Cardiac muscle cell (in vitro differentiated cells and primary cell): ENCODE results near the gene BMAL1. TPM values are rescaled to one million over a fixed set of nuclear protein-coding genes. Genes with fewer than 3 reads are reported as not detected.

Source experiments
- DNase-seq, 2 donors: peaks; one replicate each; pipeline versions ENCODE4 v3.0.0 to v3.0.0-alpha.2; 2010 to 2017; ENCODE audit warnings: low read depth in 1 of 2, low spot score in 1 of 2
- H3K27ac ChIP-seq: fragments of 200-600 bp; sonication (generic); 2 replicates; pipeline ENCODE4 v1.5.1; 2016
- H3K27me3 ChIP-seq: fragments of 200-600 bp; sonication (generic); 2 replicates; pipeline ENCODE4 v1.6.0; 2016; ENCODE audit warnings: control low read depth
- H3K36me3 ChIP-seq: fragments of 200-600 bp; sonication (generic); 2 replicates; pipeline ENCODE4 v1.5.1; 2016; ENCODE audit warnings: control low read depth
- H3K4me1 ChIP-seq: fragments of 200-600 bp; sonication (generic); 2 replicates; pipeline ENCODE4 v1.8.1; 2017; ENCODE audit warnings: low read depth, mild to moderate bottlenecking, mixed run types
- H3K4me3 ChIP-seq: fragments of 200-600 bp; sonication (generic); 2 replicates; pipeline ENCODE4 v1.5.1; 2016; ENCODE audit warnings: mild to moderate bottlenecking
- H3K9me3 ChIP-seq: fragments of 200-600 bp; sonication (generic); 2 replicates; pipeline ENCODE4 v1.5.1; 2017; ENCODE audit warnings: low read depth, mild to moderate bottlenecking, control low read depth
- CTCF ChIP-seq: IDR thresholded peaks from 2 replicates; pipeline ENCODE4 v1.5.1; 2012; ENCODE audit warnings: low read depth, mild to moderate bottlenecking, low read length
- polyA plus RNA-seq: library from polyadenylated mRNA; unstranded; fragments of >200 nt; fragmentation: Nextera tagmentation; extraction: Ambion mirVana; gene quantifications from 2 replicates; pipeline ENCODE4 v1.2.1, GENCODE V29; 2016
- total RNA-seq: library from RNA; depleted of rRNA; stranded (reverse); fragments of >200 nt; gene quantifications from 2 replicates; pipeline ENCODE4 v1.2.3, GENCODE V29; 2016

BMAL1 gene
- total and polyA plus RNA-seq, 2 experiments from 2014 or later, result 3.9 to 12.4 TPM

- Histone ChIP-seq H3K27ac (no peak overlapping the region), H3K4me1 (peaks cover 13% of the 10 kb centered on the region), H3K9me3 (no peaks in the 10 kb centered on the region), H3K36me3 (no peaks in the 10 kb centered on the region), H3K4me3 (no peak overlapping the region), H3K27me3 (no peaks in the 10 kb centered on the region)
- no peak for TF ChIP-seq CTCF
- no peak for DNase-seq
Observed at GRCh38 chr11:13327421-13327820, 49.8 kb downstream of the BMAL1 start.

GRCh38 chr11:13328286-13328685 is 50.7 kb downstream of the BMAL1 start:
- Histone ChIP-seq H3K4me3 (no peak overlapping the region), H3K27me3 (no peaks in the 10 kb centered on the region), H3K36me3 (no peaks in the 10 kb centered on the region), H3K9me3 (no peaks in the 10 kb centered on the region), H3K4me1 (peaks cover 13% of the 10 kb centered on the region), H3K27ac (no peak overlapping the region)
- no peak for DNase-seq
- TF ChIP-seq CTCF, result no peak

GRCh38 chr11:13329670-13330356 is 52.2 kb downstream of the BMAL1 start:
- H3K27ac ChIP-seq, result no peak overlapping the region
- no peak for TF ChIP-seq CTCF

GRCh38 chr11:13332124-13332523 is 54.5 kb downstream of the BMAL1 start:
- Histone ChIP-seq H3K27me3 (no peaks in the 10 kb centered on the region), H3K9me3 (no peaks in the 10 kb centered on the region), H3K27ac (no peak overlapping the region), H3K4me1 (peaks cover 13% of the 10 kb centered on the region), H3K4me3 (no peak overlapping the region), H3K36me3 (no peaks in the 10 kb centered on the region)
- TF ChIP-seq CTCF, result no peak
- no peak for DNase-seq

More at GRCh38 chr11:13329670-13330356, 52.2 kb downstream of the BMAL1 start:
- Histone ChIP-seq H3K9me3 (no peaks in the 10 kb centered on the region), H3K36me3 (no peaks in the 10 kb centered on the region), H3K4me1 (peaks cover 13% of the 10 kb centered on the region), H3K4me3 (no peak overlapping the region), H3K27me3 (no peaks in the 10 kb centered on the region)
- peak in 1 of 2 donors; percentile 46 for DNase-seq

GRCh38 chr11:13333456-13333957 is 55.9 kb downstream of the BMAL1 start:
- DNase-seq, result no peak
- Histone ChIP-seq H3K27me3 (no peaks in the 10 kb centered on the region), H3K4me1 (peaks cover 13% of the 10 kb centered on the region), H3K27ac (no peak overlapping the region), H3K9me3 (no peaks in the 10 kb centered on the region), H3K36me3 (no peaks in the 10 kb centered on the region), H3K4me3 (no peak overlapping the region)
- TF ChIP-seq CTCF, result no peak
